ENCODE results near the gene KRTAP10-2. TPM values are rescaled to one million over a fixed set of nuclear protein-coding genes. Genes with fewer than 3 reads are reported as not detected.

Gene KRTAP10-2
- total RNA-seq, 2 experiments from 2014 or later, result not detected

GRCh38 chr21:44568261-44568660 lies 17.0 kb upstream of the KRTAP10-2 start:
- no peak for DNase-seq (ENCODE audit: low spot score)
- Histone ChIP-seq H3K9me2 (ENCODE audit: insufficient read depth, low read length) (no peaks in the 10 kb centered on the region), H3K4me1 (ENCODE audit: insufficient read depth, low read length, poor library complexity, severe bottlenecking) (no peaks in the 10 kb centered on the region), H3K36me3 (ENCODE audit: insufficient read depth, low read length) (no peaks in the 10 kb centered on the region), H3K4me2 (ENCODE audit: low read length) (no peak overlapping the region), H3K9me3 (ENCODE audit: low read length) (no peaks in the 10 kb centered on the region), H3K27ac (ENCODE audit: low read depth, low read length, poor library complexity, severe bottlenecking) (no peak overlapping the region), H4K20me1 (ENCODE audit: insufficient read depth, low read length) (no peaks in the 10 kb centered on the region), H3K4me3 (ENCODE audit: low read depth, low read length, poor library complexity, severe bottlenecking) (no peak overlapping the region), H2AFZ (ENCODE audit: low read length) (no peak overlapping the region), H3K79me2 (ENCODE audit: insufficient read depth, low read depth, low read length) (no peaks in the 10 kb centered on the region)
- ChIA-PET CTCF (ENCODE audit: unreplicated experiment) (no interaction called here), POLR2A (no interaction called here)
- BruUV-seq (replicated peaks), result no TSS peak
- intact Hi-C loops (cut with micrococcal nuclease; ENCODE audit: unreplicated experiment), result no loop called here
- TF ChIP-seq CTCF (conservative IDR thresholded peaks at IDR 0.05; ENCODE audit: low read length), result no peak
- no peak for TF ChIP-seq EZH2phosphoT487 (IDR thresholded peaks at IDR 0.05; ENCODE audit: borderline replicate concordance, low read depth, low read length)

GRCh38 chr21:44567481-44568171 lies 16.3 kb upstream of the KRTAP10-2 start:
- Histone ChIP-seq H3K79me2 (ENCODE audit: insufficient read depth, low read depth, low read length) (no peaks in the 10 kb centered on the region), H3K4me1 (ENCODE audit: insufficient read depth, low read length, poor library complexity, severe bottlenecking) (no peaks in the 10 kb centered on the region), H3K9me2 (ENCODE audit: insufficient read depth, low read length) (no peaks in the 10 kb centered on the region), H3K9me3 (ENCODE audit: low read length) (no peaks in the 10 kb centered on the region), H3K4me2 (ENCODE audit: low read length) (no peak overlapping the region), H3K36me3 (ENCODE audit: insufficient read depth, low read length) (no peaks in the 10 kb centered on the region), H3K27ac (ENCODE audit: low read depth, low read length, poor library complexity, severe bottlenecking) (no peak overlapping the region), H3K4me3 (ENCODE audit: low read depth, low read length, poor library complexity, severe bottlenecking) (no peak overlapping the region), H4K20me1 (ENCODE audit: insufficient read depth, low read length) (no peaks in the 10 kb centered on the region), H2AFZ (ENCODE audit: low read length) (no peak overlapping the region)
- ChIA-PET POLR2A (no interaction called here), CTCF (ENCODE audit: unreplicated experiment) (no interaction called here)
- TF ChIP-seq CTCF (conservative IDR thresholded peaks at IDR 0.05; ENCODE audit: low read length) (no peak), EZH2phosphoT487 (IDR thresholded peaks at IDR 0.05; ENCODE audit: borderline replicate concordance, low read depth, low read length) (no peak)
- intact Hi-C loops (cut with micrococcal nuclease; ENCODE audit: unreplicated experiment), result no loop called here
- no TSS peak for BruUV-seq (replicated peaks)
- no peak for DNase-seq (ENCODE audit: low spot score)

GRCh38 chr21:44566403-44566802 lies 15.1 kb upstream of the KRTAP10-2 start:
- Histone ChIP-seq H3K9me3 (ENCODE audit: low read length) (no peaks in the 10 kb centered on the region), H3K4me2 (ENCODE audit: low read length) (no peak overlapping the region), H3K9me2 (ENCODE audit: insufficient read depth, low read length) (no peaks in the 10 kb centered on the region), H3K4me3 (ENCODE audit: low read depth, low read length, poor library complexity, severe bottlenecking) (no peak overlapping the region), H3K36me3 (ENCODE audit: insufficient read depth, low read length) (no peaks in the 10 kb centered on the region), H3K79me2 (ENCODE audit: insufficient read depth, low read depth, low read length) (no peaks in the 10 kb centered on the region), H2AFZ (ENCODE audit: low read length) (no peak overlapping the region), H3K4me1 (ENCODE audit: insufficient read depth, low read length, poor library complexity, severe bottlenecking) (no peaks in the 10 kb centered on the region), H3K27ac (ENCODE audit: low read depth, low read length, poor library complexity, severe bottlenecking) (no peak overlapping the region), H4K20me1 (ENCODE audit: insufficient read depth, low read length) (no peaks in the 10 kb centered on the region)
- POLR2A ChIA-PET, result no interaction called here
- CTCF ChIA-PET (ENCODE audit: unreplicated experiment), result no interaction called here
- DNase-seq (ENCODE audit: low spot score), result no peak
- TF ChIP-seq CTCF (conservative IDR thresholded peaks at IDR 0.05; ENCODE audit: low read length) (no peak), EZH2phosphoT487 (IDR thresholded peaks at IDR 0.05; ENCODE audit: borderline replicate concordance, low read depth, low read length) (no peak)
- BruUV-seq (replicated peaks), result no TSS peak
- intact Hi-C loops (cut with micrococcal nuclease; ENCODE audit: unreplicated experiment), result no loop called here
